Cardiac fibroblast (primary cell): ENCODE results near the gene YIF1B.
"Not testable (repeated sequence)": the region's sequence is repeated elsewhere in the genome, so short reads cannot be mapped to it uniquely, and the experiment has no call there.

Experiments
- DNase-seq, 2 donors: peaks; one replicate each; pipeline versions ENCODE4 v3.0.0 to v3.0.0-alpha.2; 2010; ENCODE audit warnings: low read depth in 2 of 2
- H3K4me3 ChIP-seq, 2 donors: replicated peaks in 1 of 2; 1 replicate in 1 of 2; 2 replicates in 1 of 2; pipeline ENCODE4 v1.5.1; 2011; ENCODE audit warnings: low read depth in 2 of 2, low read length in 2 of 2, mild to moderate bottlenecking in 2 of 2, moderate library complexity in 1 of 2
- CTCF ChIP-seq: IDR thresholded peaks from one replicate; pipeline ENCODE4 v1.5.1; 2011; ENCODE audit warnings: low read depth, mild to moderate bottlenecking, low read length, inconsistent platforms

YIF1B gene

GRCh38 chr19:38315657-38316476 lies at the start of gene YIF1B:
Gene YIF1B (minus strand): TSS chr19:38315947. CDS start chr19:38315917, 30 bp downstream.
- DNase-seq: peak; percentile 98
- TF ChIP-seq CTCF: no peak
- peak within 1 kb of the TSS; percentile 75 to 84 for H3K4me3 ChIP-seq

GRCh38 chr19:38362946-38363688 lies 47.4 kb upstream of the YIF1B start:
- not testable (repeated sequence) for H3K4me3 ChIP-seq, DNase-seq

GRCh38 chr19:38362076-38362945 lies 46.6 kb upstream of the YIF1B start:
- DNase-seq: peak; percentile 53 to 60
- peak overlapping the region; percentile 62 to 71 for H3K4me3 ChIP-seq
- no peak for TF ChIP-seq CTCF

- peak; percentile 71 to 72 for DNase-seq
- peak; percentile 35 for TF ChIP-seq CTCF
- peak overlapping the region; percentile 62 to 71 for H3K4me3 ChIP-seq
These were observed 45.9 kb upstream of the YIF1B start for GRCh38 chr19:38361633-38362075.

GRCh38 chr19:38360839-38361631 lies 45.3 kb upstream of the YIF1B start:
- no peak for DNase-seq
- peak overlapping the region; percentile 62 to 71 for H3K4me3 ChIP-seq
- TF ChIP-seq CTCF: no peak

GRCh38 chr19:38360351-38360750 lies 44.6 kb upstream of the YIF1B start:
- DNase-seq: no peak
- TF ChIP-seq CTCF: no peak
- no peak overlapping the region for H3K4me3 ChIP-seq
